GM18502 (cell line): ENCODE results near the gene TLDC2.
"Not testable (repeated sequence)": the region's sequence is repeated elsewhere in the genome, so short reads cannot be mapped to it uniquely, and the experiment has no call there.

Experiments used
- ATAC-seq: cut with Tn5 transposase; IDR thresholded peaks from one replicate; pipeline ENCODE4 v1.9.1; 2021; ENCODE audit warnings: mild to moderate bottlenecking; ENCODE audit not compliant: unreplicated experiment, poor library complexity

TLDC2 gene

GRCh38 chr20:36936761-36937401 lies 60.9 kb downstream of the TLDC2 start:
- ATAC-seq = not testable (repeated sequence)

GRCh38 chr20:36937402-36937770 lies 61.4 kb downstream of the TLDC2 start:
- ATAC-seq = no peak

- ATAC-seq = no peak
These were observed 65.5 kb downstream of the TLDC2 start for GRCh38 chr20:36941401-36941835.
